Right ventricle myocardium superior (tissue), 1 donor: ENCODE measurements around the gene COX4I2. TPM values are rescaled to one million over a fixed set of nuclear protein-coding genes. Genes with fewer than 3 reads are reported as not detected.
"Not testable (repeated sequence)": the region's sequence is repeated elsewhere in the genome, so short reads cannot be mapped to it uniquely, and the experiment has no call there.

ENCODE experiments used
- ATAC-seq: fragments of 200-7000 bp; cut with Tn5 transposase; one replicate; pipeline ENCODE4 v1.9.1; 2020; ENCODE audit warnings: mild to moderate bottlenecking; ENCODE audit not compliant: poor library complexity
- DNase-seq: peaks from one replicate; pipeline ENCODE4 v3.0.0-alpha.2; 2020
- intact Hi-C: fragments of 100-400 bp; cut with DNase I; formaldehyde crosslinking; loops from one replicate; pipeline ENCODE4 v1.11.2; 2022
- total RNA-seq: library from RNA; stranded (reverse); fragmentation: NEBNext Ultra II Directional; extraction: Animal tissue kit (Norgen Biotek cat#: 25700); gene quantifications from one replicate; pipeline ENCODE4 v1.2.1, GENCODE V29; 2021
- donor health status: DM: no; HTN: yes; CAD: no; lungs with severe emphysema.

Gene COX4I2
- total RNA-seq, 1 donor from 2014 or later = 9.3 TPM

DNA sequence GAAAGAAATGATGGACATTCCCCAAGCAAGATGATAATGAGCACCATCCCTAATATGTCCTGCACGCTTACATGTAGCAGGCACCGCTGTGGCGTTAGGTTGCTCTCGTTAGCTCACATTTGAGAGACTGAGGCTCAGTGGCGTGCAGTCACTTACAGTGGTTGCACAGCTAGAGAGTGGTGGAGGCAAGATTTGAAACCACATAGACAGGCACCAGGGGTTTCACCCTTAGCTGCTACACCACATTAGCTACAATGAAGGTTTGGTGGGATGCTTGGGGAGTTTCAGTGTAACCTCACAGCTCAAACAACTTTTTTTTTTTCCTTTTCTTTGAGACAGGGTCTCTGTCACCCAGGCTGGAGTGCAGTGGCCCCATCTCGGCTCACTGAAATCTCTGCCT, 3.7 kb downstream of the COX4I2 start:
- intact Hi-C loops = no loop called here
- DNase-seq (peak; percentile 13), ATAC-seq (no peak)

DNA sequence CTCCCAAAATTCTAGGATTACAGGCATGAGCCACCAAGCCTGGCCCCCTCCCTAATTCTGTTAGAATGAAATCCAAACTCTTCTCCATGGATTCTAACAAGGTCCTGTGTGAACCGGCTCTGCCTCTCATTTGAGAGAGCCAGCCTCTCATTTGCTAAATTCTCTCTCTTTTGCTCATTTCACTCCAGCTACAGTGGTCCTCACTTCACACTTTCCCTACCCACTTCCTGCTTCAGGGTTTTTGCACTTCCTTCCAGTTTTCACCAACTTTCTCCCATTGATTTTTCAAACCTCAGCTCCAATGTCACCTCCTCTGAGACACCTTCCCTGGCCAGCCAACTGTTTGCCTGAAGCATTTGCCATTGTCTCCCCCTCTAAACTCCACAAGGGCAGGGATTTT, 5.1 kb downstream of the COX4I2 start:
- intact Hi-C loops = no loop called here
- ATAC-seq (no peak), DNase-seq (no peak)

DNA sequence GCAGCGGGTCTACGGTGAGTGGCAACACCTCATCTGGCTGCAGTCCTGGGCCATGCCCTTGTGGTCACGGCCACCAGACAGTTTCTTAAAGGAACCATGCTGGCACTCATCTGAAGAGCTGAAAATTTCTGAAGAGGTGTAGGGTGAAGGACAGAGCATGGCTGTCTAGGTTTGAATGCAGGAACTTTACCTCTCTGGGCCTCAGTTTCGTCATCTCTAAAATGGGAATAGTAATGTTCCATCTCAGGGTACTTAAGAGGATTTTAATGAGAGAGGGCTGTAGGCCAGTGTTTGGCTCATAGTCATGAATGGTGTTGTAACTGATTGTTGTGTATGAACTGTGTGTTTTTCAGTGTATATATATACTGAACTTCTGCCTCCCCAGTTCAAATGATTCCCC, 5.8 kb downstream of the COX4I2 start:
- ATAC-seq (no peak), DNase-seq (peak; percentile 1)
- intact Hi-C loops = no loop called here

DNA sequence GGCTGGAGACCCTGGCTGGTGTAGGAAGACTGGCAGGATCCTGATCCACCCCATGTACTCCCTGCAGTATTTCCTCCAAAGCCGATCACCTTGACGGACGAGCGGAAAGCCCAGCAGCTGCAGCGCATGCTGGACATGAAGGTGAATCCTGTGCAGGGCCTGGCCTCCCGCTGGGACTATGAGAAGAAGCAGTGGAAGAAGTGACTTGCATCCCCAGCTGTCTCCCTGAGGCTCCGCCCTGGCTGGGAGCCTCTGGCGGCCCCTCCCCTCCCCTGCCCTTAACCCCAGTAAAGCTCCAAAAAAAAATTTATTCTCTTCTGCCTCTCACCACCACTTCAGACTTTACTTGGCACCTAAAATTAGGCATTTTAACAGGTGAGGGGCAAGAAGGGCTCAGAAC, 7.0 kb downstream of the COX4I2 start:
- DNase-seq (peak; percentile 29), ATAC-seq (no peak)
- intact Hi-C loops = no loop called here

DNA sequence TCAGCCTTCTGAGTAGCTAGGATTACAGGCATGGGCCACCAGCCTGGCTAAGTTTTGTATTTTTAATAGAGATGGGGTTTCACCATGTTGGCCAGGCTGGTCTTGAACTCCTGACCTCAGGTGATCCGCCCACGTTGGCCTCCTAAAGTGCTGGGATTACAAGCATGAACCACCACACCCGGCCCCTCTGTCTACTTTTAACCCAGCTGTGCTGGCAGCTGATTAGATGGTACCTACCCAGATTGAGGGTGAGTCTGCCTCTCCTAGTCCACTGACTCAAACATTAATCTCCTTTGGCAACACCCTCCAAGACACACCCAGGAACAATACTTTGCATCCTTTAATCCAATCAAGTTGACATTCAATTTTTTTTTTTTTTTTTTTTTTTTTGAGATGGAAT, 10.4 kb downstream of the COX4I2 start:
- ATAC-seq, intact Hi-C loops: not testable (repeated sequence)
- peak; percentile 4 for DNase-seq

DNA sequence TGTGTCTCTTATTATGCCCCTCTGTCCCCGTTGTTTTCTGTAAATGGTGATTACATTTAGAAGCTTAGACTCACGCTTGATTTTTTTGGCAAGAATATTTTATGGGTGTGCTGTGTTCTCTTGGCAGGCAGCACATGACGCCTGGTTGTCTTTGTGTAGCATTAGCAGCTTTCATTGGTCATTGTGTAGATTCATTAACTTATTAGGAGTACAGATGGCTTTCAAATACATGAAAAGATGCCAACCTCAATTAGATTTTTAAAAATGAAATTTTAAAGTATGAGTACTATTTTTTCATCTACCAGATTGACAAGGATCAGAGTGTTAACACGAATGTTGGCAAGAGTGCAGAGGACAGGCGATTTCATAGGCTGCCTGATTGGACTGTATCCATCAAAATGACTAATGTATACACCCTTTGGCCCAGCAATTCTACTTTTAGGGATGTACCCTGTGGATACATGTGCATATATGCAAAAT, 15.2 kb downstream of the COX4I2 start:
- intact Hi-C loops = no loop called here
- ATAC-seq (peak; percentile 51), DNase-seq (peak; percentile 13)

DNA sequence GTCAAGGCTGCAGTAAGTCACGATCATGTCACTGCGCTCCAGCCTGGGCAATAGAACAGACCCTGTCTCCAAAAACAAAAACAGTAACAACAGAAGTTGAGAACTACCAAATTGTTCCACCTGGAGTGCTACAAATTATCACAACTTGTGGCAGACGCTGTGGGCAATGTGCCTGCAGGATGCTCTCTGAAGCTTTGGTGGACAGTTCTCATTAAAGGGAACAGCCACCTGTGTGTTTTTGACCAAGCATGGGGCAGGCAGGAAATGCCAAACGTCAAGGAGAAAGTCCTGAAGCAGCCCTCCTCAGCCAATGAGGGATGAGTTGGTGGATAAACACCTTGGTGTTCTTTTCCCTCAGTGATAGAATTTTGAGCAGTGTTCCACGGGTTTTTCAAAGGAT, 15.8 kb downstream of the COX4I2 start:
- intact Hi-C loops = no loop called here
- ATAC-seq (no peak), DNase-seq (no peak)

DNA sequence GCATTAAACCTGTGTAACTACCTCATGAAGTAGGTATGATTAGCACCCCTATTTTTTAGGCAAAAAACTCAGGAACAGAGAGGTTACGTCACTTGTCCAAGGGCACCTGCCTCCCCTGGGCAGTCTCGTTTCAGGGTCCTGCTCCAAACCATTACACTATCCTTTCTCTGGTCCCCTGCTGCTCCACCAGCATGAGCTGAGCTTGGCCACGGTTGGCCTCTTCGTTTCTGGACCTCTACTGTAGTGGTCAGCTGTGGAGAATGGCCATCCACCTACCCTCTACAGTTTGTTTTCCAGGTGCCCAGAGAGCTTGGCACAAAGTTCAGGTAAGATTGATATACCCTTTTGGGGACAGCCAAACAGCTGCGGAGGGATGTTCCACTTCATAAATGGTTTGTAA, 16.8 kb downstream of the COX4I2 start:
- DNase-seq = no peak
- intact Hi-C loops = no loop called here
- ATAC-seq = no peak

DNA sequence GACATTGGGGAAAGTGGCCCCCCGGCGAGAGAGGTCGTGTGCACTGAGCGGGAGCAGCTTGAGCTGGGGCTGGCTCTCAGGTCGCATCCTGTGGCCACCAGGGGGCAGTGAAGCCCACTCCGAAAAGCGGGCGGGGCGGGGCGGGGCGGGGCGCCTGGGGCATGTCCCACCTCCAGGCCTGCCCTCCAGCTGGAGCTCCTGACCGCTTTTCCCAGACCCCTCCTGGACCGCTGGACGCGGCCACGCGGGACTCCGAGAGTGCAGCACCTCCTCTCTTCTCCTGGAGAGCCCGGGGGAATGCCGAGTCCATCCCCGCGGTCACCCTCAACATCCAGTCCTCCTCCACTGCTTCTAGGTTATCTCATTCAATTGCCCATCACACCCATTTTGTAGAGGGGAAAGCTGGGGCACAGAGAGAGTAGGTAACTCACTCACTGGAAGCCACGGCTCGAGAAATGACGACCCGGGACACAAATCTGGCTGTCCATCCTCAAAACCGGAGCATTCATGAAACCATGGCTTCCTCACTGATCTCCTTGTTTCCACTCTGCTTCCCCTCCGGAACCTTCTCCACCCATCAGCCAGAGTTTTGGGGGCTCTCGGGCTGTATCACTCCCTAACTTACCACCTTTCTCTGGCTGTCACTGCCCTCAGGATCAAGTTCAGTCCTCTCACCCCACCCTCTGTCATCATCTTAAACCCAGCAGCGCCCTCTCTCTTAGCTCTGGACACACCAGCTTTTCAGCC, 24.1 kb downstream of the COX4I2 start:
- intact Hi-C loops = loop anchor here (2.0 kb wide), 1 partner anchor 61 kb away; the partner anchor contains the start of gene BCL2L1
- DNase-seq = peak; percentile 89
- peak; percentile 81 for ATAC-seq

DNA sequence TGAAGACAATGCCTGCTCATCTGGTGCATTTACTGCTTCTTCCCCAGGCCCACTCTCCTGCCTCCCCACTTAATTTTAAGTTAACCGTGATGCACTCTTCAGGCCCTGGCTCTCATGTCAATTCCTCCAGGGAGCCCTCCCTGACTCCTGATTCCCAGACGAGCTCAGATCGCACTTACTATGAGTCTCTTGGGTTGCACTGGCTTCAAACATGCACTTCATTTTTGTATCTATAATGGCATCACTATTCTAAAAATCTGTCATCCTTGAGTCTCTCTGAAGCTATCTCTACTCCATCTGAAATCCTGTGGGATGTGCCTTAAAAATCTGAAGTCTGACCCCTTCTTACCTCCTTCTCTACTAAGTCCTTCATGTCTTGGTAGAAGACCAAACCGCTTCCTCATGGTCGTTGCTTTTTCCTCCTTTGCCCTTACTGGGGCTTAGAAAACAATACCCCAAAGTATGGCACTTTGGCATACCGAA, 24.7 kb downstream of the COX4I2 start:
- intact Hi-C loops = no loop called here

DNA sequence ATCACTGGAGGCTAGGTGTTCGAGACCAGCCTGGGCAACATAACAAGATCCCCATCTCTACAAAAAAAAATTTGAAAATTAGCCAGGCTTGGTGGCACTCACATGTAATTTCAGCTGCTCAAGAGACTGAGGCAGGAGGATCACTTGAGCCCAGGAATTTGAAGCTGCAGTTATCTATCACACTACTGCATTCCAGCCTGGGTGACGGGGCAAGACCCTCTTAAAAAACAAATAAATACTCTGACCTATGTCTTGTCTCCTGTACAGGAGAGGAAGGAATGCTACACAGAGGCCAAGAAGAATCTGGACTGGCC, 25.8 kb downstream of the COX4I2 start:
- DNase-seq (no peak), ATAC-seq (no peak)
- intact Hi-C loops = no loop called here

More for the DNA sequence above, 24.7 kb downstream of the COX4I2 start:
- no peak for ATAC-seq
- no peak for DNase-seq

DNA sequence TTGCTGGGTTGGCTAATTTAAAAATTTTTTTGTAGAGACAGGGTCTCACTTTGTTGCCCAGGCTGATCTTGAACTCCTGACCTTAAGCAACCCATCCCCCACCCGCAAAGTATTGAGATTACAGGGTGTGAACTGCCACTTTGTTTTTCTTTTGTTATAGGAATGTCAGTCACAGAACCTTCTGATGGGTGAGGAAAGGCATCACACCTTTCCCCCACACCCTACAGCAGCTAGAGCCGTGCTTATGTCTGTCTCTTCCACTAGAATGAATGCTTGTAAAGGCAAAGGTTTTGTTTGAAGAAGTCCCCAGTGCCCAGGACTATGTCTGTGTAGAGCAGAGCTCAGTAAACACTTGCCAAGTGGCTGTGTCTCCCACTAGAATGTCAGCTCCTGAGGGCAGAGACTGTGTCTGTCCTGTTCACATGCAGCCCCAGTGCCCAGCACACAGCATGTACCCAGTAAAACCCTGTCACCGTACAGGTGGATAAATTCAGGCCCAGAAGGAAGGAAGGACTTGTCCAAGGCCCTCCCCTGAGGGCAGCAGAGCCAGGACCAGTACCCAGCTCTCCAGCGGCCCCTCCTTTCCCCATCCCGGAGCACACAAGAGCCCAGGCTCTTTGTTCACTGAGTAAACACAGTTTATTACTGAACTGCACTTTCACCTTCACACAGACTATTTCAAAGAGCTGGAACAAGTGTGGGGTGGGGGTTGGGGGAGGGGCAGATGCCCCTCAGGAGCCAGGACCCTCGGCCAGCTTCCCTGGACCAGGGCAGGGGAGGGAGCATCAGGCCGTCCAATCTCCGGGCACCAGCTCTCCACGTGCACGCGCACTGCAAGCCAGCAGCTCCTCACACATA, 26.4 kb downstream of the COX4I2 start:
- ATAC-seq (peak; percentile 7), DNase-seq (no peak)
- intact Hi-C loops = no loop called here

DNA sequence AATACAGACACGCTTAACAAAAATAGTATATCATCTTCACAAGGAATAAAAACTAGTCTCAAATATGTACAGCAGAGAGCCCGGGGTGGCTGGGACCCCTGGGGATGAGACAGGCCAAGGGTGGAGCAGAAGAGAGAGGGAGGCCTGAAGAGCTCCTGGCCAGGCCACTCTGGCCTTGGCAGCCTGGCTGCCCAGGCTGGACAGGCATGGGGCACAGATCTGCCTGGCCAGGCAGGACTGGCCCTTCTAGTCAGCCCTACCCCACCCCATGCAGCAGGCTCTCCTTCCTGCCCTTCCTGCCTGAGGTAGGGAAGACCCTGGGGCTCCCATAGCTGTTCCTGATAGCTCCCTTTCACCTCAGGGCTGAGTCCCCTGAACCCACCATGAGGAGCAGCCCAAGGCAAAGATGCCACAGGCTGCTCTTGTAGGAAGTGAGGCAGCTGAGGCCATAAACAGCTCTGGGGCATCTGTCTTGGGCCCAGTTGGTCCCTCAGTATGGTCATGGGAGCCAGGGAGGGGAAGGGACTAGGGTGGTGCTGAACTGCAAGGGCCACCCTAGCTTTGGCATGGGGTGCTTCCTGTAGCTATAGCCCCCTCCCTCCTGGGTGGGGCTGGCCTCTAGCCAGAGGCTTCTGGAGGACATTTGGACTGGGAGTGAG, 27.1 kb downstream of the COX4I2 start:
- ATAC-seq = no peak
- intact Hi-C loops = no loop called here

DNA sequence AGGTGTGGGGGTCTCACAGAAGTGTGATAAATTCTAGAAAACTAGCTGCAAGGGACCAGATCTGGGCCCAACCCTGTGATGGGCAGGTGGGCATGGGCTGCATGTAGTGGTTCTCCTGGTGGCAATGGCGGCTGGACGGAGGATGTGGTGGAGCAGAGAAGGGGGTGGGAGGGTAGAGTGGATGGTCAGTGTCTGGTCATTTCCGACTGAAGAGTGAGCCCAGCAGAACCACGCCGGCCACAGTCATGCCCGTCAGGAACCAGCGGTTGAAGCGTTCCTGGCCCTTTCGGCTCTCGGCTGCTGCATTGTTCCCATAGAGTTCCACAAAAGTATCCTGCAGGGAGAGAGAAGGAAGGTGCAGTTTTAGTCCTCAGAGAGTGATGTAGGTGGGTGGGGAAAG, 28.0 kb downstream of the COX4I2 start:
- ATAC-seq = no peak
- intact Hi-C loops = no loop called here
- DNase-seq = no peak

More for the DNA sequence above, 27.1 kb downstream of the COX4I2 start:
- DNase-seq = no peak

DNA sequence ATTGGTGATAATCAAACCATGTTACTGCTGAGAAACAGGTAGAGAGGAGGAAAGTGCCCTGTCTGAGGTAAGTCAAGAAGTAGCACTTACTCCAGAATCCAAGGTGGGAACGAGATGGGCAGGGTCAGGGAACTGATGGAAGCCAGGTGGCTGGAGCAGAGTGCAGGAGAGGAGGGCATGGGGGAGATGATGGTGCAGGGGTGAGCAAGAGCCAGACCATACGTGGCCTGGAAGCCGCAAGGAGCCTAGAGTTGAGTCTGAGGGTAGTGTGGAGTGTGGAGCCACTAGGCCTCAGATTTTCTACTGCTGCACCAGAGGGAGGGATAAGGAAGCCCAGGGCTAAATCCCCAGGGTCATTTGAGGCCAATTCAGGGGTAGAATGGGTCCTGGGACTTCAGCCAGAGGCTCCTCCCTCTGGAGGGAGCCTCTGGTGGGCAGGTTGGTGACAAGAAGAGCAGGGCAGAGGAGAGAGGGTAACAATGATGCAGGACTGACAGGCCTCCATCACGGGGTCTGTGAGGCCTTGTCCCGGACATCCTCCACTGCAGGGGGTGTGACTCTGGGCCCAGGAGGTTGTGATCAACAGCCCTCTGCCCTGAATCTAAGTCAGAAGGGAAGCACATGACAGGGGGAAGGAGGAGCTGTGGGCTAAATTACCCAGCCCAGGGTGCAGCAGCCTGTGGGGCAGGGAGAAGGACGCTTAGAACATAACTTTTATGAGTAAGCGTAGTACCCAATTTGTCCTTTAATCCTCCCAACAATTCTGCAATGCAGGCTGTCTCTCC, 28.7 kb downstream of the COX4I2 start:
- ATAC-seq (peak; percentile 52), DNase-seq (peak; percentile 64)
- intact Hi-C loops = no loop called here

DNA sequence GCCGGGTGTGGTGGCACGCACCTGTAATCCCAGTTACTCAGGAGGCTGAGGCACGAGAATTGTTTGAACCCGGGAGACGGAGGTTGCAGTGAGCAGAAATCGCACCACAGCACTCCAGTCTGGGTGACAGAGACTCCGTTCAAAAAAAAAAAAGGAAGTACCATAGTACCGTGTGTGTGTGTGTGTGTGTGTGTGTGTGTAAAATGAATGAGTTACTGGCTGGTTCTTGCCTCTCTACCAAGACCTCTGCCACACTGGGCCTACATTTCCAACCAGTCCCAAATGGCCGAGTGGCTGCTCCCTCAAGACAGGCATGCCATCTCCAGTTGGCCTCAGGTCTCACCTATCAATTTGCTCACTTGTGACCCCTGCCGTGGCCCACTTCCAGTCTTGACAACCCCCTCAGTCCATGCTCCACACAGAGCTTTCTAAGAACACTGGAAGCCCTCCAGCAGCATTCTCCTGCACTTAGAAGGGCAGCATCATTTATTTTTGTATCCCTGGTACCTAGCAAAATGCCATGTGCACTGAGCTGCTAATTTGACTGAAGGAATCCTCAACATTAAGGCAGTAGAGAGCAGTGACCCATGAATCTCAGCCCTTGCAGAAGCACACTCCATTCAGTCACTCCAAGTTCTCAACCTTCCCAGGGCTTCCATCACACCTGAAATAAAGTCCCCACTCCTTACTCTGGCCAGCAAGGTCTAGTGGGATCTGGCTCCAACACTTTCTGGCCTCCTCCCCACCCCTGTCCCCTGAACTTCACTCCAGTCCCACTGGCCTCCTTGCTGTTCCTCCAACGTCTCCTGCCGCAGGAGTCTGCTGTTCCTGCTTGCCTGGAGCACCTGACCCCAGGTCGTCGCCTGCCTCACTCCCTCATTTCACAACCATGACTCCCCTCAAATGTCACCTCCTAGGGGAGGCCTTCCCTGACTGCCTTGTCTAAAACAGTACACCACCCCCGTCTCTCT, 29.9 kb downstream of the COX4I2 start:
- DNase-seq (no peak), ATAC-seq (no peak)
- intact Hi-C loops = no loop called here

DNA sequence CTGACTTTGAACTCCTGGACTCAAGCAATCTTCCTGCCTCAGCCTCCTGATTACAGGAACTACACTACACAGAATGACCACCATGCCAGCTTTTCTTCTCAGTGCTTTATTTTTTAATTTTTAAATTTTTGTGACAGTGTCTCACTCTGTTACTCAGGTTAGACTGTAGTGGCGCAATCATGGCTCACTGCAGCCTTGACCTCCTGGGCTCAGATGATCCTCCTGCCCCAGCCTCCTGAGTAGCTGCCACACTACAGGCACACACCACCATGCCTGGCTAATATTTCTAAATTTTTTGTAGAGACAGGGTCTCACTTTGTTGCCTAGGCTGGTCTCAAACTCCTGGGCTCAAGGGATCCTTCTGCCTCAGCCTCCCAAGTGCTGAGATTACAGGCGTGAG, 31.2 kb downstream of the COX4I2 start:
- intact Hi-C loops, ATAC-seq, DNase-seq: not testable (repeated sequence)
